NCI-H345 treated with DMSO at 0.1 percent for 48 hours (cell line): ENCODE data around the gene FBRS.
"Not testable (repeated sequence)": the region's sequence is repeated elsewhere in the genome, so short reads cannot be mapped to it uniquely, and the experiment has no call there.

Experiments
- DNase-seq: peaks from one replicate; lab custom pipeline; 2025; ENCODE audit not compliant: unreplicated experiment; lab: John Stamatoyannopoulos, UW

Gene FBRS

DNA sequence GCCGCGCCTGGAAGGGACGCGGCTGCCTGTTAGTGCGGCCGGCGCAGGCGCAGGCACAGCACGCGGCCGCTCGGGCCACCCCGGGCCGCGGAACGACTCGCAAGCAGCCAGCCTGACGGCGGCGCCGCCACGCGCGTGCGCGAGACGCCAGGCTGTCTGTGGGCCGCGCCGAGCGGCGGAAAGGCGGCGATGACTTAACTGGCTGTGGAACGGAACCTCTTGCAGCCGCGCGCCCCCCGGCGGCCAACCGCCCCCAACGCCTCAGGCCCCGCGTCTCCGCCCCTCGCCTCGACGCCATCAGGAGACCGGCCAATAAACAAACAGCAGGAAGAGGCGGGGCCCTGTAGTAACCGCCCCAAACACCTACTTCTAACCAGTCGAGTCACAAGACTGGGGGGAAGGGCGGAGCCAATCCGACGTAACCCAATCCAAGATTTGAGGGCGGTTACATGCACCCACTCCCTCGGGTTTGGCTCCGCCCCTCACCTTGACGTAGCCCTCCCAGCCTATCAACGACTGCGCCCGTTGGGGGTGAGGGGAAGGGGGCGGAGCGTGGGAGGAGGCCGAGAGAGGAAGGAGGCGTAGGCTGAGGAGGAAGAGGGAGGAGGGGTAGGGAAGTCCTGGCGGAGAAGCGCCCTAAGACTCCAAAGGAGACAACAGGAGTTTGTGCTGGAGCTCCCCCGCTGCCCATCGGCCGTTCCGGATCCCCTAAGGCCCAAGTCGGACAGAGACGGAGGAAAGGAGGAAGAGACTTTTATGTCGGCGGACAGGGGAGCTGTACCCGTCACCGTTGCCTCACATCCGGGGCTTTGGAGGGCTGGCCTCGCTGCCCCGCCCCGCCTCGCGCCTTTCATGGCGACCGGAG lies at the start of gene FBRS:
Gene FBRS, plus strand, starts transcription at position 566 of the 865 bp plus-strand sequence. CDS start 1,088 bp downstream, outside the sequence.
- DNase-seq = peak; percentile 100

DNA sequence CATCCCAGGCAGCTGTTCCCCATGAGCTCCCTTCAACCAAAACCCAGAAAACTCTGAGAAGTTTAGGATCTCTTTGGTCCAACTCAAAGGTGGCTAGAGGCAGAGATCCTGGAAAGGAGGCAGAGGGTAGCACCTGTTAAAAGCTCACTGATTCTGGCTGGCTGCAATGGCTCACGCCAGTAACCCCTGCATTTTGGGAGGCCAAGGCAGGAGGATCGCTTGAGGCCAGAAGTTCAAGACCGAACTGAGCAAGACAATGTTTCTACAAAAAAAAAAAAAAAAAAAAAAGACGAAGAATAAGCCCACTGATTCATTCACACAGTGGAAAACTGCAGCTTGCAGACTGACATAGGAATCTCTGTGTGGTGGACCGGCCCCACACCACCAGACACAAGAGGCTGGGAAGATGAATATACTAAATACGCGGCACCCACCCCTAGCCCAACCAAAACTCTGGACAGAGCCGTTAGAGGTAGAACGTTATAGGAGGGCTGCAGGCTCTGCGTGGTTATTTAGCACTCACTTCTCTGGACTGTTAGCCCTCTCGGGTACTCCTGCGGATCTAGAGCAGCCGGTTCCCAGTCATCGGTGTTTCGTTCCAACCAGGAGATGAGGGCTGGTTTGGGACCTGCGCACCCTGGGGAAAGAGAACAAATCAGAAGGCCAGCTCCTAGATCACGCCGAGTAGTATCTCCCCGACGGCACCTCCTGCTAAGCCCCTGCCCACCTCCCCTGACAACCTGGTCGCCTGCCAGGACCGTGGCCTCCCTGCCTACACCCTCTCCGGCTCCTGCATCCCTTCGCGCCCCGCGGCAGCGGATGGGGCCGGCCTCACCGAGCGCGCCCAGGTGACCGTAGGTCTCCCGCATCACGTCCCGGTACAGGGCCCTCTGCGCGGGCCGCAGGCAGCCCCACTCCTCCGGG lies 49.0 kb upstream of the FBRS start:
- DNase-seq = peak; percentile 45

DNA sequence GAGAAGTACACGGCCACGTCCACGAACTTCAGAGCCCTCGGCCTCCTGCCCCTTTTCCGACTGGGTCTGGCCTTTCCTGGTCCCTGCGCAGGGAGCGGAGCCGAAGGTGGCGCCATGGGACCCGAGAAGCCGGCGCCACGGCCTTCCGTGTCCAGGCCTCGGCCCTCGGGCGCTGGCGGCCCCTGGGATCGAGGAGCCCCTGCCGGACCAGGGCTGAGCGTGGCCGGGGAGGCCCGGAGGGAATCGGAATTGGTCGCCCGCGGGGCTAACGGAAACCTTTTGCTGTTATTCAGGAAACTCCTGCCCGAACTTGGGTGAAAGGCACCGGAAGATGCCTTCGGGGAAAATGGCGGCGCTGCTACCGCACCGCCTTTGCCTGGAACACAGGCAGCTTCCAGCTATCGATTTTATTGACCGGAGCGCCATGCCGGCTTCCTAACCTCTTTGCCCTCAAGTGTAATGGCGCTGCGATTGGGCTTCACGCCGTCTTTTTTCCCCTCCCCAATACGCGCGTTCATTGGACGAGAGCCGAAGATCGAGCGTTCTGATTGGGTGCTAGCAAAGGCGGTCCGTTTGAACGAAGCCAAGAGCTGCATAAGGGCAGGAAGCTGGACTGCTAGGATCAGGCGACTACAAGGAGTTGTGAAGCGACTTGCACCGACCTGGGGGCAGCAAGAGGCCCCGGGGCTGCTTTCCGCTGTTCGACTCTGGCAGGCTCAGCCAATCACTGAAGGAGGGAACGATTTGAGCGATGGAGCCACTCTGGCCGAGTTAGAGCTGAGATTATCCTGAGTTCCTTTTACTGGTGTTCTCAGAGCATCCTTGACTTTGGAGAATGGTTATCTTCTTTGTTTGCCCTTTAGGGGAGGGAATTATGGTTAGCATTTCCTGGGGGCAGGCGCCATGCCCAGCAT lies 48.0 kb upstream of the FBRS start, which contains the start of gene ZNF689:
Gene ZNF689, minus strand, starts transcription at position 464 of the 914 bp plus-strand sequence. Its CDS starts 348 bp downstream, at position 116.
- peak; percentile 98 for DNase-seq

- DNase-seq = peak; percentile 90
Measured at GRCh38 chr16:30615358-30616091, 42.7 kb upstream of the FBRS start.

DNA sequence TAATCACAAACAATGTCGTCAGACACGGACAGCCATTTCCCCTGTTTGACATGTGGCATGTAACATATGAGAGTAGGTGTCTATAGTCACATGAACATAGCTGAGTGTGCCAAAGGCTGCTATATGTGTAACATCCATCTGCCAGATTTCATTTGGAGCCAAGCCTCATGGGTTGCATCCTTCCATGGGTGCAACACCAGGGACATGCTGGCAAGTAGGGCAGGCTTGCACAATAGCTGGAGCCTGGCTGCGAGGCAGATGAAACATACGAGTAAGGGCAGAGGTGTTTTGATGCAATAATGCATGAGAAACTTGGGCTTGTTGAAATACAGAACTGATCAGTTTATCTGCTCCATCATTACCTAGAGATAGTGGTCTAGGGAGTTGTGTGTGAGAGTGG lies 39.0 kb upstream of the FBRS start:
- no peak for DNase-seq

- no peak for DNase-seq
Measured at GRCh38 chr16:30619638-30620037, 38.6 kb upstream of the FBRS start.

DNA sequence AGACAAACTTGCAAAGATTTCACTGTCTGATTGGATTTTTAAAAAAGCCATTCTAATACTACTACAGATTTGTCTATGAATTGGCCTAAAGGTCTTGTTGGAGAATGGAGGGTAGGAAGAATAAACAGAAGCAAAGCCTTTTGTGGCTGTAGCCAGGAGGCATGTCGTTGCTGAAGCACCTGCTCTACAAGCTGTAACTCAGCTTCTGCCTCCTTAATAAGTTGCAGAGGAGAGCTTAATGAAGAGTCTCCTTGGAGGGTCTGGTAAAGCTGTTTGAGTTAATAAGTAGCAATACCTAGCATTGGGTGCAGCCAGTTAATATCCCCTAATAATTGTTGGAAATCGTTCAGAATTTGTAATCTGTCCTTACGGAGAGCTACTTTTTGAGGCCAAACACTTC lies 38.1 kb upstream of the FBRS start:
- no peak for DNase-seq

GRCh38 chr16:30621765-30622164 lies 36.5 kb upstream of the FBRS start:
- DNase-seq = no peak

- no peak for DNase-seq
Measured at GRCh38 chr16:30622455-30623032, 35.7 kb upstream of the FBRS start.

DNA sequence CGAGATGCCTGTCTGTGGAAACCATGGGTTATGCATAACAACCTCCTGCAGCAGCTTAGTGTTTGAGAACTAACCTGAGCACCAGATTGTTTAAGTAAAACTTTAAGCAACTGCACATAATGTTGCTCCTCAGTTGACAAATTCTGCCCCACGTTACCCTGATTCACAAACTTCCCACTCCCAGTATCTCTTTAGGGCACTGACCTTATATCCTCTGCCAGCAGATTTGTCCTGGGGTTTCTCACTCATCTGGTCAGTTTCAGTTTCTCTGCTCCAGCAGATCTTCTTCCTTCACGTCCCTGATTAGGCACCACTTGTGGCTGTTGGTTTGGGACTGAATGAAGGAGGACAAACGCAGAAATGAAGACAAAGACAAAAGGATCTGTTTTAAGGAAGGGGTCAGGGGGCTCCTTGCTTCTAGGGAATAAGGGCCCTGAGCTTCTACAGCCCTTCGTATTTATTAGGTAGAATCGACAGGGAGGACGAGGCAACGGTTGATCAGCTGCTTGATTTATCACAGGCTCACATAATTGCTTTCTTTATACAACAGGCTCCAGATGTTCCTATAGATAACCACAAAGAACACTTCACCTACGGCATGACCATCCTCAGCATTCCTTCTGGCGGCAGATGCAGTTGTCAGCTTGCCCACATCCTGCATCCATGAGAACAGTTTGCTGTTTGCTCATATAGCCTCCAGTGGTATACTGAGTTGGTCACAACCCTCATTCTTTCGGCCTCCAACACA lies 34.5 kb upstream of the FBRS start:
- no peak for DNase-seq

DNA sequence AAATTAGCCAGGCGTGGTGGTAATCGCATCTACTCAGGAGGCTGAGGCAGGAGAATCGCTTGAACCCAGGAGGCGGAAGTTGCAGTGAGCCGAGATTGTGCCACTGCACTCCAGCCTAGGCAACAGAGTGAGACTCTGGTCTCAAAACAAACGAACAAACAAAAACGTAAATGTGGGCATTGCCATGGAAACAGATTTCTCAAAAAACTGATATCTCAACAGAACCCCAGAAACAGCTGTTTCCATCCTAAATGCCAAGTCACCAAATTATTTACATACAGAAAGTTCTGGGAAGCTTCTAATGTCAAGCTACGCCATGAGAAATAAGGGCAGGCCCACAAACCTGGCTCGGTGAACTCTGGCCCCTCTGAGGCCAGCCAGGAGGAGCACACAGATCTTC lies 32.0 kb upstream of the FBRS start:
- no peak for DNase-seq

- peak; percentile 64 for DNase-seq
Measured at GRCh38 chr16:30628628-30629540, 29.3 kb upstream of the FBRS start.

DNA sequence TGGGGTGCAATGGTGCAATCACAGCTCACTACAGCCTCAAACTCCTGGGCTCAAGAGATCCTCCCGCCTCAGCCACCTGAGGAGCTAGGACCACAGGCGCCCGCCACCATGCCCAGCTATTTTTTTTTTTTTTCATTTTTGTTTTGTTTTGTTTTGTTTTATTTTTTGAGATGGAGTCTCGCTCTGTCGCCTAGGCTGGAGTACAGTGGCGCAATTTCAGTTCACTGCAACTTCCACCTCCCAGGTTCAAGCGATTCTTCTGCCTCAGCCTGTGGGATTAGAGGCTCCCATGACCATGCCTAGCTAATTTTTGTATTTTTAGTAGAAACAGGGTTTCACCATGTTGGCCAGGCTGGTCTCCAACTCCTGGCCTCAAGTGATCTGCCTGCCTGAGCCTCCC lies 25.8 kb upstream of the FBRS start:
- DNase-seq = not testable (repeated sequence)

- no peak for DNase-seq
Measured at GRCh38 chr16:30633526-30633925, 24.7 kb upstream of the FBRS start.

DNA sequence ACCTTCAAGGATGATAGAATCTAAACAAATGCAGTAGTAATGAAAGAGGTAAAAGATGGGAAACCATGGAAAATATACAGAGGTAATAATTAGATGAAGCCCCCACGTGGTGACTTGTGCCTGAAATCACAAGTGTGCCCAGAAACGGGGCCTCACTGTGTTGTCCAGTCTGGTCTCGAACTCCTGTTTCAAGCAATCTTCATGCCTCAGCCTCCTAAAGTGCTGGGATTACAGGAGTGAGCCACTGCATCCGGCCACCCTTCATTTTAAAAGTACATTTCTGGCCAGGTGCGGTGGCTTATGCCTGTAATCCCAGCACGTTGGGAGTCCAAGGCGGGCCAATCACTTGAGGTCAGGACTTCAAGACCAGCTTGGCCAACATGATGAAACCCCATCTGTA lies 21.6 kb upstream of the FBRS start:
- DNase-seq = no peak

GRCh38 chr16:30637139-30637538 lies 21.1 kb upstream of the FBRS start:
- not testable (repeated sequence) for DNase-seq

- no peak for DNase-seq
Measured at GRCh38 chr16:30637944-30638343, 20.3 kb upstream of the FBRS start.
